ENCODE data around the gene DMAC1. TPM values are rescaled to one million over a fixed set of nuclear protein-coding genes. Genes with fewer than 3 reads are reported as not detected.

DMAC1 gene
- total RNA-seq, 1 donor: 7.6 TPM

DNA sequence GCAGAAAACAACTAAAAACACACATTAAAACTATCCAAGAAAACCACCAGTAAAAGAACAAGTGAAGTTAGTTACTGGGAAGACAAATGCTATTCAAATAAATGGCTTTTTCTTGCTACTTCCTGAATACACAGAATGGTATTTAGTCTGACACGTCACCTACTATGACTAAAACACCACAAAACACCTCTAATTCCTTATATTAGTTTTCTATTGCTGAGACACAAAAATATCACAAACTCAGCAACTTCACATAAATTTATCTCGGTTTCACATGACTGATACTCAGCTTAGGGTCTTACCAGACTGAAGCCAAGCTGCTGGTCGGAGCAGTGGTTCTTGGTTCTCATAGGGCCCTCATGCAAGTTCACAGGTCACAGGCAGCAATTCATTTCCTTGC lies 5.4 kb downstream of the DMAC1 start:
- Histone ChIP-seq H2AFZ (ENCODE audit: low read length) (no peak overlapping the region), H3K79me2 (ENCODE audit: insufficient read depth, low read length) (peaks cover 9% of the 10 kb centered on the region), H3K9me3 (ENCODE audit: low read depth, low read length) (no peaks in the 10 kb centered on the region), H3K4me2 (ENCODE audit: insufficient read depth, low read length) (no peak overlapping the region), H3K4me3 (ENCODE audit: insufficient read depth, low read length) (no peak overlapping the region), H3K27ac (ENCODE audit: low read depth, low read length) (no peak overlapping the region), H4K20me1 (ENCODE audit: insufficient read depth, low read length) (no peaks in the 10 kb centered on the region), H3K4me1 (ENCODE audit: insufficient read depth, low read length) (peaks cover 9% of the 10 kb centered on the region), H3K27me3 (ENCODE audit: insufficient read depth, low read length) (no peaks in the 10 kb centered on the region), H3K36me3 (ENCODE audit: insufficient read depth, low read length) (peaks cover 21% of the 10 kb centered on the region)
- no peak for DNase-seq (ENCODE audit: insufficient read length, low spot score, missing footprints)
- TF ChIP-seq, protein P1, sequence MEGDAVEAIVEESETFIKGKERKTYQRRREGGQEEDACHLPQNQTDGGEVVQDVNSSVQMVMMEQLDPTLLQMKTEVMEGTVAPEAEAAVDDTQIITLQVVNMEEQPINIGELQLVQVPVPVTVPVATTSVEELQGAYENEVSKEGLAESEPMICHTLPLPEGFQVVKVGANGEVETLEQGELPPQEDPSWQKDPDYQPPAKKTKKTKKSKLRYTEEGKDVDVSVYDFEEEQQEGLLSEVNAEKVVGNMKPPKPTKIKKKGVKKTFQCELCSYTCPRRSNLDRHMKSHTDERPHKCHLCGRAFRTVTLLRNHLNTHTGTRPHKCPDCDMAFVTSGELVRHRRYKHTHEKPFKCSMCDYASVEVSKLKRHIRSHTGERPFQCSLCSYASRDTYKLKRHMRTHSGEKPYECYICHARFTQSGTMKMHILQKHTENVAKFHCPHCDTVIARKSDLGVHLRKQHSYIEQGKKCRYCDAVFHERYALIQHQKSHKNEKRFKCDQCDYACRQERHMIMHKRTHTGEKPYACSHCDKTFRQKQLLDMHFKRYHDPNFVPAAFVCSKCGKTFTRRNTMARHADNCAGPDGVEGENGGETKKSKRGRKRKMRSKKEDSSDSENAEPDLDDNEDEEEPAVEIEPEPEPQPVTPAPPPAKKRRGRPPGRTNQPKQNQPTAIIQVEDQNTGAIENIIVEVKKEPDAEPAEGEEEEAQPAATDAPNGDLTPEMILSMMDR (IDR thresholded peaks at IDR 0.05; ENCODE audit: extremely low read depth, low read depth, low read length): no peak

DNA sequence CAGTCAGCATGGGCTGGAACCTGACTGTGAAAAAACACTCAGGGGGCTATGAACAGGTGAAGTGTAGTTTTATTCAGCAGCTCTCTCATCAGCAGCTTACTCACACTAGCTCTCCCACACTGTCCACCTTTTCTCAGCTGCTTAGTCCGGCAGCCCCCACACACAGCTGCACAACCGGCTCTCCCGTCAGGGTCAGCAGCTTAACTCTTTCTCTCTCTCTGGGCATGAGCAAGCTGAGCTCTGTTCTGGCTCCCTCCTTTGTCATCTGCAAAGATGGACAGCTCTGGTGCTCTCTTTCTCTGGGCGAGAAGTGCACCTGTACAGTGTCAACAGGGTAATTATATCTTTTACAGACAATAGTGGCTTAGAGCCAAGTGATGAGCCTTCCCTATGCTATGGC lies 8.2 kb downstream of the DMAC1 start:
- H3K4me2 ChIP-seq (ENCODE audit: insufficient read depth, low read length): no peak overlapping the region

DNA sequence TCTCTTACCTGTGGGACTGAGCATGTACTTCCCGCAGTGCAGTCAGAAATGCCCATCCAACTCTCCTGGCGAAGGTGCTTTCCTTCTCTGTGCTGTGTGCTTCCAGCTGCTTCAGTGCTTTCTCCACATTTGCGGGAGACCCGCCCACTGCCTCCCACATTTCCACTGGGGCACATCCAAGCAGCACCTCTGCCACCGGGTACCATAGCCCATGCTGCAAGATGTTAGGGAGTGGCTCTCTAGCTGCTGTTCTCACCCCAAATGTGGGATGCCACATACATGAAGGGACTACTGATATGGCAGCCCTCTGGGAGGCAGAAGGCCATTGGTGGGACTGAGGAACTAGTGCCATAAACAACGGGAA lies 8.8 kb downstream of the DMAC1 start:
- no peak overlapping the region for H3K4me2 ChIP-seq (ENCODE audit: insufficient read depth, low read length)
- no peaks in the 10 kb centered on the region for H3K4me1 ChIP-seq (ENCODE audit: insufficient read depth, low read length)

More for the DNA sequence above, 8.2 kb downstream of the DMAC1 start:
- no peaks in the 10 kb centered on the region for H3K79me2 ChIP-seq (ENCODE audit: insufficient read depth, low read length)
- H2AFZ ChIP-seq (ENCODE audit: low read length): no peak overlapping the region
- H3K36me3 ChIP-seq (ENCODE audit: insufficient read depth, low read length): peaks cover 14% of the 10 kb centered on the region
- H3K27me3 ChIP-seq (ENCODE audit: insufficient read depth, low read length): no peaks in the 10 kb centered on the region
- H4K20me1 ChIP-seq (ENCODE audit: insufficient read depth, low read length): no peaks in the 10 kb centered on the region
- no peaks in the 10 kb centered on the region for H3K4me1 ChIP-seq (ENCODE audit: insufficient read depth, low read length)
- H3K9me3 ChIP-seq (ENCODE audit: low read depth, low read length): no peaks in the 10 kb centered on the region
- no peak overlapping the region for H3K4me3 ChIP-seq (ENCODE audit: insufficient read depth, low read length)
- TF ChIP-seq, protein P1 (IDR thresholded peaks at IDR 0.05; ENCODE audit: extremely low read depth, low read depth, low read length): no peak
- H3K27ac ChIP-seq (ENCODE audit: low read depth, low read length): no peak overlapping the region
- no peak for DNase-seq (ENCODE audit: insufficient read length, low spot score, missing footprints)

DNA sequence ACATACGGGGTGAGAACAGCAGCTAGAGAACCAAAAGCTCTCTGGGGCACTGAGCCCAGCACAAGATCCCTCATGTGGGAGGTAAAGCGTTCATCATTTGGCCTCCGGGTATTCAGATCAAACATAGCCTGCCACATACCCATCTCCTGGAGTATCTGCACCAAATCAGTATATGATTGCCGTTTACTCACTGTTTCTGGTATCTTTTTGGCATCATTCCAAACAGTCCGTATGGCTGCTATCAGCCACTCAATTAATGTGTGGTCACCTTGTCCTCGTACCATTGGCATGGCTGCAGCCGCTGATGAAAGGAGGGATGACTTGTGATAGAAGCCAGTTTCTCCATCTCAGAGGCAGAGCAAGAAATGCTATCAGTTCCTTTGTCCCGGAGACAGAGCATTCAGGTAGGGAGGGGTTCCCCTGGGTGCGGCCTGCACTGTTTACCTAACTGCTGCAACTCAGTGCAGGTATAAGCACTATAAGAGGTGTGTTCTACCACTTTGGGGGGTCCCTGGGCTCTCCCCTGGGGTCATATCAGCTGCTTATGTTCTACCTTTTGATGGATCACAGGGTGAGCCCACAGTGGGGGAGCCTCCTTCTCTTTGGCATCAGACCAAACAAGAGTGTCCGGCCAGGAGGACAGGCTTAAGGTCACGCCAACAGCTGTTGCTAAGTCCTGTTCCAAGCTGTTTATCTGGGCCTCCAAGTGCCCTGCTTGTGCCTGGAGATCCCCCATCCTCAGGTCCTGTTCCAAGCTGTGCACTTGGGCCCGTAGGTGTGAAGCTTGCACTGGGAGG lies 9.4 kb downstream of the DMAC1 start:
- TF ChIP-seq, protein P1 (IDR thresholded peaks at IDR 0.05; ENCODE audit: extremely low read depth, low read depth, low read length): no peak
- no peaks in the 10 kb centered on the region for H3K79me2 ChIP-seq (ENCODE audit: insufficient read depth, low read length)
- no peak overlapping the region for H3K27ac ChIP-seq (ENCODE audit: low read depth, low read length)
- H3K9me3 ChIP-seq (ENCODE audit: low read depth, low read length): no peaks in the 10 kb centered on the region
- H2AFZ ChIP-seq (ENCODE audit: low read length): no peak overlapping the region
- peaks cover 9% of the 10 kb centered on the region for H3K36me3 ChIP-seq (ENCODE audit: insufficient read depth, low read length)
- no peaks in the 10 kb centered on the region for H3K4me1 ChIP-seq (ENCODE audit: insufficient read depth, low read length)
- no peak overlapping the region for H3K4me2 ChIP-seq (ENCODE audit: insufficient read depth, low read length)
- H4K20me1 ChIP-seq (ENCODE audit: insufficient read depth, low read length): no peaks in the 10 kb centered on the region
- no peak overlapping the region for H3K4me3 ChIP-seq (ENCODE audit: insufficient read depth, low read length)
- DNase-seq (ENCODE audit: insufficient read length, low spot score, missing footprints): no peak
- H3K27me3 ChIP-seq (ENCODE audit: insufficient read depth, low read length): no peaks in the 10 kb centered on the region

More for the DNA sequence above, 8.8 kb downstream of the DMAC1 start:
- DNase-seq (ENCODE audit: insufficient read length, low spot score, missing footprints): no peak
- H4K20me1 ChIP-seq (ENCODE audit: insufficient read depth, low read length): no peaks in the 10 kb centered on the region
- no peaks in the 10 kb centered on the region for H3K79me2 ChIP-seq (ENCODE audit: insufficient read depth, low read length)
- H3K36me3 ChIP-seq (ENCODE audit: insufficient read depth, low read length): peaks cover 9% of the 10 kb centered on the region
- no peak overlapping the region for H2AFZ ChIP-seq (ENCODE audit: low read length)
- H3K27me3 ChIP-seq (ENCODE audit: insufficient read depth, low read length): no peaks in the 10 kb centered on the region
- H3K9me3 ChIP-seq (ENCODE audit: low read depth, low read length): no peaks in the 10 kb centered on the region
- TF ChIP-seq, protein P1 (IDR thresholded peaks at IDR 0.05; ENCODE audit: extremely low read depth, low read depth, low read length): no peak
- H3K27ac ChIP-seq (ENCODE audit: low read depth, low read length): no peak overlapping the region
- no peak overlapping the region for H3K4me3 ChIP-seq (ENCODE audit: insufficient read depth, low read length)
